ENCODE measurements around the gene TAS1R3.

GRCh38 chr1:1314237-1314586, 16.9 kb upstream of the TAS1R3 start:
- TF ChIP-seq GABPA (IDR thresholded peaks at IDR 0.05; ENCODE audit: low read depth), result no peak
- TF ChIP-seq, protein P1, sequence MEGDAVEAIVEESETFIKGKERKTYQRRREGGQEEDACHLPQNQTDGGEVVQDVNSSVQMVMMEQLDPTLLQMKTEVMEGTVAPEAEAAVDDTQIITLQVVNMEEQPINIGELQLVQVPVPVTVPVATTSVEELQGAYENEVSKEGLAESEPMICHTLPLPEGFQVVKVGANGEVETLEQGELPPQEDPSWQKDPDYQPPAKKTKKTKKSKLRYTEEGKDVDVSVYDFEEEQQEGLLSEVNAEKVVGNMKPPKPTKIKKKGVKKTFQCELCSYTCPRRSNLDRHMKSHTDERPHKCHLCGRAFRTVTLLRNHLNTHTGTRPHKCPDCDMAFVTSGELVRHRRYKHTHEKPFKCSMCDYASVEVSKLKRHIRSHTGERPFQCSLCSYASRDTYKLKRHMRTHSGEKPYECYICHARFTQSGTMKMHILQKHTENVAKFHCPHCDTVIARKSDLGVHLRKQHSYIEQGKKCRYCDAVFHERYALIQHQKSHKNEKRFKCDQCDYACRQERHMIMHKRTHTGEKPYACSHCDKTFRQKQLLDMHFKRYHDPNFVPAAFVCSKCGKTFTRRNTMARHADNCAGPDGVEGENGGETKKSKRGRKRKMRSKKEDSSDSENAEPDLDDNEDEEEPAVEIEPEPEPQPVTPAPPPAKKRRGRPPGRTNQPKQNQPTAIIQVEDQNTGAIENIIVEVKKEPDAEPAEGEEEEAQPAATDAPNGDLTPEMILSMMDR (IDR thresholded peaks at IDR 0.05 in 2 of 3, conservative IDR thresholded peaks at IDR 0.05 in 1 of 3; ENCODE audit: control insufficient read depth in 2 of 3, extremely low read depth in 1 of 3, insufficient read depth in 1 of 3, low read depth in 3 of 3, low read length in 3 of 3), result no peak
- TF ChIP-seq, protein P2, sequence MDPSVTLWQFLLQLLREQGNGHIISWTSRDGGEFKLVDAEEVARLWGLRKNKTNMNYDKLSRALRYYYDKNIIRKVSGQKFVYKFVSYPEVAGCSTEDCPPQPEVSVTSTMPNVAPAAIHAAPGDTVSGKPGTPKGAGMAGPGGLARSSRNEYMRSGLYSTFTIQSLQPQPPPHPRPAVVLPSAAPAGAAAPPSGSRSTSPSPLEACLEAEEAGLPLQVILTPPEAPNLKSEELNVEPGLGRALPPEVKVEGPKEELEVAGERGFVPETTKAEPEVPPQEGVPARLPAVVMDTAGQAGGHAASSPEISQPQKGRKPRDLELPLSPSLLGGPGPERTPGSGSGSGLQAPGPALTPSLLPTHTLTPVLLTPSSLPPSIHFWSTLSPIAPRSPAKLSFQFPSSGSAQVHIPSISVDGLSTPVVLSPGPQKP (IDR thresholded peaks at IDR 0.05; ENCODE audit: low read depth, low read length), result no peak
- no peak for TF ChIP-seq TAF1 (IDR thresholded peaks at IDR 0.05; ENCODE audit: borderline replicate concordance, low read depth, low read length)
- no peak for TF ChIP-seq GATAD2B (conservative IDR thresholded peaks at IDR 0.05; ENCODE audit: low read depth)
- TF ChIP-seq EZH2 (IDR thresholded peaks at IDR 0.05; ENCODE audit: borderline replicate concordance, control insufficient read depth, low read depth, low read length), result no peak
- TF ChIP-seq TCF12 (IDR thresholded peaks at IDR 0.05; ENCODE audit: low read depth, low read length), result no peak
- no peak; the same call in 1 of the 2 replicates for TF ChIP-seq POLR2A (IDR thresholded peaks at IDR 0.05; ENCODE audit: low read depth, low read length)
- TF ChIP-seq PAX8 (IDR thresholded peaks at IDR 0.05), result no peak
- no peak for TF ChIP-seq NR2F1 (conservative IDR thresholded peaks at IDR 0.05)
- TF ChIP-seq SIN3A (IDR thresholded peaks at IDR 0.05; ENCODE audit: low read depth, low read length), result no peak
- TF ChIP-seq POLR2AphosphoS5 (IDR thresholded peaks at IDR 0.05; ENCODE audit: low read length), result no peak
- TF ChIP-seq SREBF2 (IDR thresholded peaks at IDR 0.05; ENCODE audit: low read length), result no peak

Measured in GM12878 (cell line).